Stimulated activated naive CD8-positive, alpha-beta T cell treated with anti-CD3 and anti-CD28 coated beads, Interleukin-15, Interleukin-2, amounts not matched to agents 100 ng/mL and 50 ng/mL, for 24 hours (primary cell): ENCODE measurements around the gene ZNF133.
"Not testable (repeated sequence)": the region's sequence is repeated elsewhere in the genome, so short reads cannot be mapped to it uniquely, and the experiment has no call there.

Source experiments
- H3K27ac Mint-ChIP-seq: one replicate; pipeline ENCODE4 v1.8.0; 2021; ENCODE audit warnings: mild to moderate bottlenecking, mixed read lengths
- H3K27me3 Mint-ChIP-seq: one replicate; pipeline ENCODE4 v1.8.0; 2021; ENCODE audit warnings: mixed read lengths
- H3K36me3 Mint-ChIP-seq: one replicate; pipeline ENCODE4 v1.8.0; 2021; ENCODE audit warnings: low read depth, mixed read lengths
- H3K4me1 Mint-ChIP-seq: one replicate; pipeline ENCODE4 v1.8.0; 2021; ENCODE audit warnings: low read depth, mixed read lengths
- H3K4me3 Mint-ChIP-seq: one replicate; pipeline ENCODE4 v1.8.0; 2021; ENCODE audit warnings: mild to moderate bottlenecking, mixed read lengths
- H3K9me3 Mint-ChIP-seq: one replicate; pipeline ENCODE4 v1.8.0; 2021; ENCODE audit warnings: mixed read lengths

The ZNF133 gene

GRCh38 chr20:18312723-18313122, 24.4 kb downstream of the ZNF133 start:
- H3K4me3 Mint-ChIP-seq: no peak overlapping the region
- no peaks in the 10 kb centered on the region for H3K4me1 Mint-ChIP-seq
- H3K9me3 Mint-ChIP-seq: no peaks in the 10 kb centered on the region
- H3K27ac Mint-ChIP-seq: no peak overlapping the region
- H3K36me3 Mint-ChIP-seq: peaks cover 65% of the 10 kb centered on the region
- H3K27me3 Mint-ChIP-seq: no peaks in the 10 kb centered on the region

DNA sequence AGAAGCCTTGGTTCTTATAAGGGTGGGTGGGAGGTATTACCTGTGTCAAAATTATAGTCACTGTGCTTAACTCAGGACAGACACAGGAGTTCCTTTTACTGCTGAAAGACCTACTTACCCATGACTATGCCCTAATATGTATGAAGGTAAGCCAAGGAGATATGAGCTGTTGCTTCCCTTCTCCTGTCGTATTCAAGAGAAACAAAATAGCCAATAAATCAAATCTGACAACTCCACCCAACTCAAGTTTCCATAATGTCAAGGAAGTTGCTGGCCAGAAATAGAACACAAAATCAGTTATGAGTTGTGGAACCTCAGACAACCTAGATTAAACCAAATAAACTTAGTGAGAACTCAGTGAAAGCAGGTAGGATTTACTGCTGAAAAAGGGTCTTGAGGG, 25.1 kb downstream of the ZNF133 start:
- H3K36me3 Mint-ChIP-seq: peaks cover 64% of the 10 kb centered on the region
- no peak overlapping the region for H3K4me3 Mint-ChIP-seq
- no peaks in the 10 kb centered on the region for H3K27me3 Mint-ChIP-seq
- no peaks in the 10 kb centered on the region for H3K4me1 Mint-ChIP-seq
- H3K9me3 Mint-ChIP-seq: no peaks in the 10 kb centered on the region
- H3K27ac Mint-ChIP-seq: no peak overlapping the region

- Mint-ChIP-seq H3K27ac (no peak overlapping the region), H3K4me3 (no peak overlapping the region), H3K4me1 (no peaks in the 10 kb centered on the region), H3K36me3 (peaks cover 53% of the 10 kb centered on the region), H3K27me3 (no peaks in the 10 kb centered on the region), H3K9me3 (no peaks in the 10 kb centered on the region)
Observed at GRCh38 chr20:18314786-18315406, 26.6 kb downstream of the ZNF133 start.

DNA sequence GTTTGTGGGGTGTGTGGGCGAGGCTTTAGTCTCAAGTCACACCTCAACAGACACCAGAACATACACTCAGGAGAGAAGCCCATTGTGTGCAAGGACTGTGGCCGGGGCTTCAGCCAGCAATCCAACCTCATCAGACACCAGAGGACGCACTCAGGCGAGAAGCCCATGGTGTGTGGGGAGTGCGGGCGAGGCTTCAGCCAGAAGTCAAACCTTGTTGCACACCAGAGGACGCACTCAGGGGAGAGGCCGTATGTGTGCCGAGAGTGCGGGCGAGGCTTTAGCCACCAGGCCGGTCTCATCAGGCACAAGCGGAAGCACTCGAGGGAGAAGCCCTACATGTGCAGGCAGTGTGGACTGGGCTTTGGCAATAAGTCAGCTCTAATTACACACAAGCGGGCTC, 27.8 kb downstream of the ZNF133 start:
- H3K4me1 Mint-ChIP-seq: no peaks in the 10 kb centered on the region
- H3K9me3 Mint-ChIP-seq: no peaks in the 10 kb centered on the region
- no peak overlapping the region for H3K27ac Mint-ChIP-seq
- no peak overlapping the region for H3K4me3 Mint-ChIP-seq
- H3K36me3 Mint-ChIP-seq: peaks cover 49% of the 10 kb centered on the region
- H3K27me3 Mint-ChIP-seq: no peaks in the 10 kb centered on the region

GRCh38 chr20:18321316-18321715, 33.0 kb downstream of the ZNF133 start:
- Mint-ChIP-seq H3K27ac (no peak overlapping the region), H3K36me3 (peaks cover 16% of the 10 kb centered on the region)

DNA sequence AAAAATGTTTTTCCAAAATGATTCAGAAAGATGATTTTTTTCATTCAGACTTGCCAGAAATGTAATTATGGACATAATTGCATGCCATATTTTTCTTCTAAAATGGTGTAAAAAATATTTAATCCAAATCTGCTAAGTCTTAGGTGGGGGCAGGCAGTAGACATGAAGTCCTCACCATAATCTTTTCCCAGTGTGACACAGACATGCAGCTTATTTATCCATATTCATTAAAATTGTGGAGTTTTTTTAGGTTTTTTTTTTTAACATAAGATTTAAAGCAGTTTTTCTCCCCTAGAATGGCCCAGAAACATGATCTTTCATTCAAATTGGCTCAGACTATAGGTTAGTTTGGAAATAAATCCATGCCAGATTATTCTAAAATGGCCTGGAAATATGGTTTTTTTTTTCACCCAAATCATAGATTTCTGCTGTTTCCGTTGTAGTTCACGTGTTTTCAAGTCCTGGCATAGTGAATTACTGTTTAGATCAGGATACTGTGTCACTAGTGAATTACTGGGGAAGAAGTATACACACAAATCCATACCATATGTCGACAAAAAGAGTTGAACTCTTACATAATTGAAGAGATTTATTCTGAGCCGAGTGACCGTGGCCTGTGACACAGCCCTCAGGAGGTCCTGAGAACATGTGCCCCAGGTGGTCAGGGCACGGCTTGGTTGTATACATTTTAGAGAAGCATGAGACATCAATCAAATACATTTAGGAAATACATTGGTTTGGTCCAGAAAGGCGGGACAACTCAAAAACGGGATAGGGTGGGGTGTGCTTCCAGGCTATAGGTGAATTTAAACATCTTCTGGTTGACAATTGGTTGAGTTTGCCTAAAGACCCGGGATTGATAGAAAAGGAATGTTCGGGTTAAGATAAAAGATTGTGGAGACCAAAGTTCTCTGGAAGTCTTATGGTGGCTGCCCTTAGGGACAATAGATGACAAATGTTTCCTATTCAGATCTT, 33.9 kb downstream of the ZNF133 start:
- no peaks in the 10 kb centered on the region for H3K27me3 Mint-ChIP-seq
- no peak overlapping the region for H3K27ac Mint-ChIP-seq
- H3K36me3 Mint-ChIP-seq: peaks cover 9% of the 10 kb centered on the region
- H3K4me3 Mint-ChIP-seq: no peak overlapping the region
- no peaks in the 10 kb centered on the region for H3K4me1 Mint-ChIP-seq
- H3K9me3 Mint-ChIP-seq: no peaks in the 10 kb centered on the region

More at GRCh38 chr20:18321316-18321715, 33.0 kb downstream of the ZNF133 start:
- Mint-ChIP-seq H3K27me3 (no peaks in the 10 kb centered on the region), H3K4me3 (no peak overlapping the region), H3K4me1 (no peaks in the 10 kb centered on the region), H3K9me3 (no peaks in the 10 kb centered on the region)

DNA sequence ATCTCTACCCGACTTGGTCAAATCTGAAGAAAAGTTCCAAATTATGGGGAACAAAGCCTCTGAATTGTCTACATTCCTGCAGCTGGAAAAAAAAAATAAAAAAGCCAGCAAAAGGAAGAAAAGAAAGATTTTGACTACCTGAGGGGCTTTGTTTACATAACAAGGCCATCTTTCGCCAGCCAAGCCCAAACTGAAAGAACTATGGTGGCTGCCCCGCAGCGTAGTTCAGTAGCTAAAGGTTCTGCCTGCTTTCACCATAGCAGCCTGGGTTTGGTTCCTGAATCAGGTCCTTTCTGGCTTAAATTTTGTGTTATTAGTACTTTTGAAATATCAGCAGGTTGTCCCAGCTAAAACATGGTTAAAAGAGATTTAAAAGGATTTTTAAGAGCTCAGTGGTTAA, 35.4 kb downstream of the ZNF133 start:
- H3K27me3 Mint-ChIP-seq: no peaks in the 10 kb centered on the region
- peaks cover 3% of the 10 kb centered on the region for H3K9me3 Mint-ChIP-seq
- H3K4me3 Mint-ChIP-seq: no peak overlapping the region
- no peak overlapping the region for H3K27ac Mint-ChIP-seq
- H3K36me3 Mint-ChIP-seq: peaks cover 5% of the 10 kb centered on the region
- no peaks in the 10 kb centered on the region for H3K4me1 Mint-ChIP-seq

- H3K27me3 Mint-ChIP-seq: no peaks in the 10 kb centered on the region
- peaks cover 8% of the 10 kb centered on the region for H3K9me3 Mint-ChIP-seq
- H3K4me1 Mint-ChIP-seq: no peaks in the 10 kb centered on the region
- H3K4me3 Mint-ChIP-seq: no peak overlapping the region
- no peak overlapping the region for H3K27ac Mint-ChIP-seq
- H3K36me3 Mint-ChIP-seq: peaks cover 6% of the 10 kb centered on the region
Observed at GRCh38 chr20:18324596-18325089, 36.3 kb downstream of the ZNF133 start.

DNA sequence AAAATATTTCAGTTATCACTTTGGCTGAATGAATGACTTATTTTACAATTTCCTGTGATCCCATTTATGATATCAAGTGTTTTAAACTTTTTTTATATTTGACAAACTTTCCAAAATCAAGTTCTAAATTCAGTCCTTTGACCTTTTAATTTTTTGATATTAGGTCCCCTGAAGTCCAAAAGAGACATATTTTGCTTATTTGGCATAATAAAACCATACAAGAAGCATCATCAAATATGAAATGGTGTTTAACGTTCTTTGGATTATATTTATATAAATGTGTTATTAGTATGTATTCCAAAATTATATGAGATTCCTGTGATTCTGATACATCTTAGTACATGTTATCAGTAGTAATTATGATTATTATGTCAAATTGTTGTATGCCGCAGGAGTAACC, 38.7 kb downstream of the ZNF133 start:
- H3K27ac Mint-ChIP-seq: no peak overlapping the region
- H3K27me3 Mint-ChIP-seq: peaks cover 6% of the 10 kb centered on the region
- peaks cover 20% of the 10 kb centered on the region for H3K9me3 Mint-ChIP-seq
- H3K4me3 Mint-ChIP-seq: no peak overlapping the region
- peaks cover 6% of the 10 kb centered on the region for H3K36me3 Mint-ChIP-seq
- H3K4me1 Mint-ChIP-seq: no peaks in the 10 kb centered on the region

DNA sequence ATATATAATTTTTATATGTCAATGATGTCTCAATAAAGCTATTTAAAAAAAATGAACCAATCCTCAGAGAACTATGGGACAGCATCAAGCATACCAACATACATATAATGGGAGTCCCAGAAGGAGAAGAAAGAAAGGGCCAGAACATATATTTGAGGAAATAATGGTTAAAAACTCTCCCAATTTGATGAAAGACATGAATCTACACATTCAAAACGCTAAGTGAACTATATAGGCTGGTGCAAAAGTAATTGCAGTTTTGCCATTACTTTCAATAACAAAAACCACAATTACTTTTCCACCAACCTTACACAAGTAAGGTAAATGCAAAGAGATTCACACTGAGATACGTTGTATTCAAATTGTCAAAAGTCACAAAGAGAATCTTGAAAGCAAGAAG, 43.4 kb downstream of the ZNF133 start:
- H3K9me3 Mint-ChIP-seq: peaks cover 29% of the 10 kb centered on the region

DNA sequence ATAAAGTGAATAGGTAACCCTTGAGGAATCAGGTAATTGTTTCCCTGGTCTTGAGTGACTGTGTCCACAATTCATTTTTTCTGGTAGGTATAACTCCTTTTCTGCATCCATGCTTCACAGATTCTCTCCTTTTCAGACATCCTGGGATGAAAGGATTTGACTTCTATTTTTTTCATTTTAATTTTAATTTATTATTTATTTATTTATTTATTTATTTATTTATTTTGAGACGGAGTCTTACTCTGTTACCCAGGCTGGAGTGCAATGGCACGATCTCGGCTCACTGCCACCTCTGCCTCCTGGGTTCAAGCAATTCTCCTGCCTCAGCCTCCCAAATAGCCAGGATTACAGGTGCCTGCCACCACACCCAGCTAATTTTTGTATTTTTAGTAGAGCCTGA, 61.4 kb downstream of the ZNF133 start:
- not testable (repeated sequence) for H3K9me3 Mint-ChIP-seq, H3K4me3 Mint-ChIP-seq, H3K4me1 Mint-ChIP-seq, H3K27ac Mint-ChIP-seq, H3K36me3 Mint-ChIP-seq
- H3K27me3 Mint-ChIP-seq: peaks cover 25% of the 10 kb centered on the region

More for the DNA sequence above, 43.4 kb downstream of the ZNF133 start:
- Mint-ChIP-seq H3K27ac (no peak overlapping the region), H3K36me3 (peaks cover 7% of the 10 kb centered on the region), H3K4me1 (no peaks in the 10 kb centered on the region), H3K27me3 (peaks cover 6% of the 10 kb centered on the region), H3K4me3 (no peak overlapping the region)

DNA sequence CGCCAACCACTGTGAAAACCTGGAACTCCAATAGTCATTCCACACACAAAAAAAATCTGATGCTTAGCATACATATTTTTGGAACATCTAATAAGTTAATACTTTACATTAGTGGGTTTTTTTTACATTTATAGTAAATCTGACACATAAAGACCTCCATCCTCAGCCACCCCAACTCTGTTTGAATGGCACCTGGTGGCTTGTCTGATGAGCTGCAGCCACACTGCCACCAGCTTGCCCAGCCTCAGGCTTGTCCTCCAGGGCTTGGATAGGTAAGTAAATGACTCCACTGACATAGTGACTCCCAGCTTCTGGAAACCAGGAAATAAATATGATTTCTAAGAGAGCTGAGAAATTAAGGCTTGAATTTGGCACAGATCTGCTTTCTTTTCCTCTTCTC, 71.5 kb downstream of the ZNF133 start:
- Mint-ChIP-seq H3K36me3 (no peaks in the 10 kb centered on the region), H3K4me3 (no peak overlapping the region), H3K4me1 (no peaks in the 10 kb centered on the region), H3K9me3 (no peaks in the 10 kb centered on the region), H3K27me3 (peaks cover 3% of the 10 kb centered on the region), H3K27ac (no peak overlapping the region)

DNA sequence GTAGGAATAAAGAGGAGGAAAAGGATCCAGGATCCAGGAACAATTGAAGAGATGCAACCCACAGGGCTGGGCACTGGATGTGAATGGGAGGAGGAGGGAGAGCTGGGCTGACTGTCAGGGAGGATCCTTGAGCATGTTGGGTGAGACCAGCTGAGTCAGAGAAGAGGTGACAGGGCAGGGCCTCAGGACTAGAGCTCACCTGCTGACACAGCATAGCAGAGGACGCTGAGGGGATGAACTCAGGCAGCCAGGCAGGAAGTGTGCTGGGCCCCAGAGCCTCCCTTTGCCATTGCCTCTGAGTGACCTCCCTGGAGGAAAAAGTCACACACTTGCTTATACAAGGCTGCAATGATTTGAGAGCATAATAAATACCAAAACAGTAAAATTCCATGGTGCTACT, 72.3 kb downstream of the ZNF133 start:
- Mint-ChIP-seq H3K36me3 (no peaks in the 10 kb centered on the region), H3K27ac (no peak overlapping the region), H3K4me1 (no peaks in the 10 kb centered on the region), H3K9me3 (no peaks in the 10 kb centered on the region), H3K27me3 (no peaks in the 10 kb centered on the region), H3K4me3 (no peak overlapping the region)

GRCh38 chr20:18361678-18362077, 73.4 kb downstream of the ZNF133 start:
- Mint-ChIP-seq H3K4me1 (no peaks in the 10 kb centered on the region), H3K9me3 (no peaks in the 10 kb centered on the region), H3K27me3 (no peaks in the 10 kb centered on the region), H3K27ac (no peak overlapping the region), H3K4me3 (no peak overlapping the region), H3K36me3 (no peaks in the 10 kb centered on the region)

DNA sequence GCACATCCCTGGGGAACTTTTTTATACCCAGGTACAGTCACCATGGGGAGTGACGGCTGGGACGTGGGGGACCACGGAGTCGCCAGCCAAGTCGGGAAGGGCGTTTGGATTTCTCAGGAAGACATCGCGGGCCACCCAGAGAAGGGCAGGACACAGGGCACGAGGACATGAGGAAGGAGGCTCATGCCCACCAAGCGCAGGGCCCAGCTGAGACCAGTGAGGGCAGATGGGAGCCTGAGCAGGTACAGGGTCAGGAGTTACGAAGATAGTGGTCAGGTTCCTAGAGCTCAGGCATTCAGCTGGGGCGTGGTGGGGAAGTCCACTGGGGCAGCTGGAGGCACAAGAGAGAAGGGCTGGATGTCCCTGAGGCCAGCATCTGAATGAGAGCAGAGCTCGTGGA, 74.6 kb downstream of the ZNF133 start:
- no peak overlapping the region for H3K4me3 Mint-ChIP-seq
- H3K27ac Mint-ChIP-seq: no peak overlapping the region
- no peaks in the 10 kb centered on the region for H3K9me3 Mint-ChIP-seq
- no peaks in the 10 kb centered on the region for H3K27me3 Mint-ChIP-seq
- no peaks in the 10 kb centered on the region for H3K36me3 Mint-ChIP-seq
- no peaks in the 10 kb centered on the region for H3K4me1 Mint-ChIP-seq
